Measurements from ENCODE around the gene SLC7A7.

DNA sequence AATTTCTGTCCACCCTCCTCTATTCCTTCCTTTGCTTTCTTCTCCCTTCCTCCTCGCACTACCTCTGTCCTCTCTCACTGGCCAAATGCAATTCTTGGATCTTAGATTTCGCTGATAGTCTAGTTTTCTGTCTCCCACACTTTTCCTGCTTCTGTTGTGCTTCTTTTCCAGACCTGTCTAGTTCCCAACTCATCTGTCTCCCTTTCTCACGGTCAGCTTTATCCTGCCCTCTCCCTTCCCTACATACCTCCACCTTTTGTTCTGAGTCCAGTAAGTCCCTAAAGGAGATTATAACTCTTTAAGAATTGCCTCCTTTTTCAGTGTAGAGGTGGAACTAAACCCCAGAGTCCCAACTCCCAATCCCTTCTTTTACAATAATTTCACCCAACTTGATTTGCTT lies 20.3 kb upstream of the SLC7A7 start:
- TF ChIP-seq, protein P1, sequence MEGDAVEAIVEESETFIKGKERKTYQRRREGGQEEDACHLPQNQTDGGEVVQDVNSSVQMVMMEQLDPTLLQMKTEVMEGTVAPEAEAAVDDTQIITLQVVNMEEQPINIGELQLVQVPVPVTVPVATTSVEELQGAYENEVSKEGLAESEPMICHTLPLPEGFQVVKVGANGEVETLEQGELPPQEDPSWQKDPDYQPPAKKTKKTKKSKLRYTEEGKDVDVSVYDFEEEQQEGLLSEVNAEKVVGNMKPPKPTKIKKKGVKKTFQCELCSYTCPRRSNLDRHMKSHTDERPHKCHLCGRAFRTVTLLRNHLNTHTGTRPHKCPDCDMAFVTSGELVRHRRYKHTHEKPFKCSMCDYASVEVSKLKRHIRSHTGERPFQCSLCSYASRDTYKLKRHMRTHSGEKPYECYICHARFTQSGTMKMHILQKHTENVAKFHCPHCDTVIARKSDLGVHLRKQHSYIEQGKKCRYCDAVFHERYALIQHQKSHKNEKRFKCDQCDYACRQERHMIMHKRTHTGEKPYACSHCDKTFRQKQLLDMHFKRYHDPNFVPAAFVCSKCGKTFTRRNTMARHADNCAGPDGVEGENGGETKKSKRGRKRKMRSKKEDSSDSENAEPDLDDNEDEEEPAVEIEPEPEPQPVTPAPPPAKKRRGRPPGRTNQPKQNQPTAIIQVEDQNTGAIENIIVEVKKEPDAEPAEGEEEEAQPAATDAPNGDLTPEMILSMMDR (IDR thresholded peaks at IDR 0.05) = no peak
- TF ChIP-seq POLR2A (IDR thresholded peaks at IDR 0.05; ENCODE audit: low read length) = no peak
